Erythroblast (primary cell): ENCODE data around the gene ASAP3.
"Not testable (repeated sequence)": the region's sequence is repeated elsewhere in the genome, so short reads cannot be mapped to it uniquely, and the experiment has no call there.

ENCODE experiments used
- GATA1 ChIP-seq: IDR thresholded peaks from 2 replicates; pipeline ENCODE4 v1.6.1; 2011; ENCODE audit warnings: low read depth, mild to moderate bottlenecking, control low read depth, low read length, moderate library complexity
- POLR2A ChIP-seq: IDR thresholded peaks from 2 replicates; pipeline ENCODE4 v1.6.1; 2011; ENCODE audit warnings: mild to moderate bottlenecking, low read length

- not testable (repeated sequence) for TF ChIP-seq POLR2A, GATA1
Observed at GRCh38 chr1:23504156-23504555, 20.2 kb upstream of the ASAP3 start.
